OCI-LY1 (cell line): ENCODE results near the gene EREG.

Experiments
- H2AFZ ChIP-seq: fragments of 200-600 bp; sonication (generic), shearing (Covaris generic); 2 replicates; pipeline ENCODE4 v1.6.0; 2014; ENCODE audit warnings: antibody characterized with exemption, mild to moderate bottlenecking, low read length
- H3F3A ChIP-seq: fragments of 200-600 bp; sonication (generic), shearing (Covaris generic); 2 replicates; pipeline ENCODE4 v1.6.0; 2014; ENCODE audit warnings: mild to moderate bottlenecking, antibody characterized with exemption, low read length, moderate library complexity; ENCODE audit not compliant: insufficient read depth
- H3K27ac ChIP-seq: fragments of 200-600 bp; sonication (generic); 2 replicates; pipeline ENCODE4 v1.5.1; 2014; ENCODE audit warnings: low read length, mixed run types, mild to moderate bottlenecking, low read depth; ENCODE audit not compliant: poor library complexity, severe bottlenecking
- H3K27me3 ChIP-seq: fragments of 200-600 bp; sonication (generic); 2 replicates; pipeline ENCODE4 v1.6.0; 2014; ENCODE audit warnings: antibody characterized with exemption, mild to moderate bottlenecking, low read length, moderate library complexity; ENCODE audit not compliant: insufficient read depth
- H3K36me3 ChIP-seq: fragments of 200-600 bp; sonication (generic); 2 replicates; pipeline ENCODE4 v1.6.1; 2014; ENCODE audit warnings: mild to moderate bottlenecking, antibody characterized with exemption, low read length, moderate library complexity, mixed read lengths; ENCODE audit not compliant: insufficient read depth
- H3K4me1 ChIP-seq: fragments of 200-600 bp; sonication (generic); 2 replicates; pipeline ENCODE4 v1.5.1; 2014; ENCODE audit warnings: mild to moderate bottlenecking, low read length, moderate library complexity; ENCODE audit not compliant: insufficient read depth, severe bottlenecking
- H3K4me2 ChIP-seq: fragments of 200-600 bp; sonication (generic), shearing (Covaris generic); 2 replicates; pipeline ENCODE4 v1.6.1; 2014; ENCODE audit warnings: low read length
- H3K4me3 ChIP-seq: fragments of 200-600 bp; sonication (generic); 2 replicates; pipeline ENCODE4 v1.5.1; 2014; ENCODE audit warnings: low read length, low read depth, mild to moderate bottlenecking, mixed read lengths; ENCODE audit not compliant: poor library complexity, severe bottlenecking
- H3K79me2 ChIP-seq: fragments of 200-600 bp; shearing (Covaris generic); 2 replicates; pipeline ENCODE4 v1.6.1; 2016; ENCODE audit warnings: mixed run types, low read length, mixed read lengths; ENCODE audit not compliant: insufficient read depth
- H3K9ac ChIP-seq: fragments of 200-600 bp; sonication (generic), shearing (Covaris generic); 2 replicates; pipeline ENCODE4 v1.6.1; 2014; ENCODE audit warnings: mild to moderate bottlenecking, low read length, mixed read lengths
- H3K9me2 ChIP-seq: fragments of 200-600 bp; sonication (generic), shearing (Covaris generic); 2 replicates; pipeline ENCODE4 v1.6.1; 2014; ENCODE audit warnings: low read depth, mild to moderate bottlenecking, low read length, mixed read lengths
- H3K9me3 ChIP-seq: fragments of 200-600 bp; shearing (Covaris generic); 2 replicates; pipeline ENCODE4 v1.6.1; 2014; ENCODE audit warnings: low read length, mixed read lengths
- H4K20me1 ChIP-seq: fragments of 200-600 bp; sonication (generic), shearing (Covaris generic); 2 replicates; pipeline ENCODE4 v1.6.0; 2016; ENCODE audit warnings: mild to moderate bottlenecking, low read length; ENCODE audit not compliant: insufficient read depth
- CTCF ChIP-seq: fragments of 200-600 bp; sonication (generic), shearing (Covaris generic); IDR thresholded peaks from 2 replicates; pipeline ENCODE4 v1.5.1; 2017; ENCODE audit warnings: mild to moderate bottlenecking, antibody characterized with exemption, low read length, moderate library complexity, mixed read lengths
- EZH2 ChIP-seq: fragments of 200-600 bp; sonication (generic), shearing (Covaris generic); IDR thresholded peaks from 2 replicates; pipeline ENCODE4 v1.8.0; 2017; ENCODE audit warnings: borderline replicate concordance, mixed run types, mild to moderate bottlenecking, antibody characterized with exemption, low read length, moderate library complexity, mixed read lengths

The EREG gene

GRCh38 chr4:74408639-74409038 is 43.7 kb downstream of the EREG start:
- Histone ChIP-seq H2AFZ (no peak overlapping the region), H3K4me1 (peaks cover 7% of the 10 kb centered on the region), H3K4me2 (no peak overlapping the region), H3K9ac (no peak overlapping the region), H3K27ac (no peak overlapping the region), H3K4me3 (no peak overlapping the region), H3F3A (no peaks in the 10 kb centered on the region), H3K9me2 (no peaks in the 10 kb centered on the region), H3K36me3 (no peaks in the 10 kb centered on the region), H3K79me2 (no peaks in the 10 kb centered on the region), H3K9me3 (no peaks in the 10 kb centered on the region), H3K27me3 (no peaks in the 10 kb centered on the region), H4K20me1 (no peaks in the 10 kb centered on the region)
- no peak for TF ChIP-seq CTCF
- no peak for TF ChIP-seq EZH2

GRCh38 chr4:74410272-74410671 is 45.3 kb downstream of the EREG start:
- Histone ChIP-seq H3K79me2 (no peaks in the 10 kb centered on the region), H3K4me3 (no peak overlapping the region), H3K36me3 (no peaks in the 10 kb centered on the region), H2AFZ (no peak overlapping the region), H4K20me1 (no peaks in the 10 kb centered on the region), H3K4me2 (no peak overlapping the region), H3F3A (no peaks in the 10 kb centered on the region), H3K9ac (no peak overlapping the region), H3K9me2 (no peaks in the 10 kb centered on the region), H3K4me1 (peaks cover 4% of the 10 kb centered on the region), H3K27me3 (no peaks in the 10 kb centered on the region), H3K27ac (no peak overlapping the region), H3K9me3 (no peaks in the 10 kb centered on the region)
- no peak for TF ChIP-seq CTCF

- no peak for TF ChIP-seq EZH2
- no peak for TF ChIP-seq CTCF
- no peak overlapping the region for H3K4me2 ChIP-seq
- H3K4me3 ChIP-seq = no peak overlapping the region
- no peak overlapping the region for H2AFZ ChIP-seq
- no peaks in the 10 kb centered on the region for H3K4me1 ChIP-seq
- H3K9ac ChIP-seq = no peak overlapping the region
- no peaks in the 10 kb centered on the region for H3K9me3 ChIP-seq
- no peaks in the 10 kb centered on the region for H4K20me1 ChIP-seq
- no peaks in the 10 kb centered on the region for H3K9me2 ChIP-seq
- no peaks in the 10 kb centered on the region for H3K79me2 ChIP-seq
- H3K27ac ChIP-seq = no peak overlapping the region
- H3K27me3 ChIP-seq = no peaks in the 10 kb centered on the region
- H3F3A ChIP-seq = no peaks in the 10 kb centered on the region
- H3K36me3 ChIP-seq = no peaks in the 10 kb centered on the region
These were observed 47.3 kb downstream of the EREG start for GRCh38 chr4:74412225-74412624.
